Keratinocyte (primary cell): ENCODE data around the gene TTC31.

Experiments
- EZH2 ChIP-seq: IDR thresholded peaks from one replicate; pipeline ENCODE4 v1.6.1; 2012; ENCODE audit warnings: inconsistent platforms, mild to moderate bottlenecking, low read length, moderate library complexity
- TF ChIP-seq, protein P1 (sequence below), 3 experiments: IDR thresholded peaks in 1 of 3; conservative IDR thresholded peaks in 1 of 3; optimal IDR thresholded peaks in 1 of 3; 2 replicates in 2 of 3; 3 replicates in 1 of 3; pipeline versions ENCODE3 to v1.5.1; 2011; ENCODE audit warnings: low read length in 3 of 3, mild to moderate bottlenecking in 3 of 3, moderate library complexity in 2 of 3, control low read depth in 1 of 3, inconsistent platforms in 1 of 3; ENCODE audit not compliant: insufficient read depth in 2 of 3; ENCODE audit errors: extremely low read depth in 1 of 3

DNA sequence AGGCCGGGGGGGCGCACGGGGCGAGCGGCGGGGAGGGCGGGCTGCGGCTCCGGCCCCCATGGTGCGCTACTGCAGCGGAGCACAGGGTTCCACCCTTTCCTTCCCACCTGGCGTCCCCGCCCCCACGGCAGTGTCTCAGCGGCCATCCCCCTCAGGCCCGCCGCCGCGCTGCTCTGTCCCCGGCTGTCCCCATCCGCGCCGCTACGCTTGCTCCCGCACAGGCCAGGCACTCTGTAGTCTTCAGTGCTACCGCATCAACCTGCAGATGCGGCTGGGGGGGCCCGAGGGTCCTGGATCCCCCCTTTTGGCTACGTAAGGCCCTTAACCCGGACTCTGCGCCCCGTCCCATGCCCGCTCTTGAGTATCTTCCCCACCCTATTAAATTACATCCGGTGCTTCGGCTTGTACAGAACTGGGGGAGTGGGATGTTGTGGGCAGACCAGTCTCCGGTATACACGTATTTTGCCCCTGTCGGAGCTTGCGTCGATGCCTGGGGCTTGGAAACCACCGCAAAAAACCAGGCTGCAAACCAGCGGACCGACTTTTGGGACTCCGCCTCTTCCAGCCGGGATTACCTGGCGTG is 25.2 kb upstream of the TTC31 start:
- TF ChIP-seq EZH2, result no peak
- TF ChIP-seq, protein P1, sequence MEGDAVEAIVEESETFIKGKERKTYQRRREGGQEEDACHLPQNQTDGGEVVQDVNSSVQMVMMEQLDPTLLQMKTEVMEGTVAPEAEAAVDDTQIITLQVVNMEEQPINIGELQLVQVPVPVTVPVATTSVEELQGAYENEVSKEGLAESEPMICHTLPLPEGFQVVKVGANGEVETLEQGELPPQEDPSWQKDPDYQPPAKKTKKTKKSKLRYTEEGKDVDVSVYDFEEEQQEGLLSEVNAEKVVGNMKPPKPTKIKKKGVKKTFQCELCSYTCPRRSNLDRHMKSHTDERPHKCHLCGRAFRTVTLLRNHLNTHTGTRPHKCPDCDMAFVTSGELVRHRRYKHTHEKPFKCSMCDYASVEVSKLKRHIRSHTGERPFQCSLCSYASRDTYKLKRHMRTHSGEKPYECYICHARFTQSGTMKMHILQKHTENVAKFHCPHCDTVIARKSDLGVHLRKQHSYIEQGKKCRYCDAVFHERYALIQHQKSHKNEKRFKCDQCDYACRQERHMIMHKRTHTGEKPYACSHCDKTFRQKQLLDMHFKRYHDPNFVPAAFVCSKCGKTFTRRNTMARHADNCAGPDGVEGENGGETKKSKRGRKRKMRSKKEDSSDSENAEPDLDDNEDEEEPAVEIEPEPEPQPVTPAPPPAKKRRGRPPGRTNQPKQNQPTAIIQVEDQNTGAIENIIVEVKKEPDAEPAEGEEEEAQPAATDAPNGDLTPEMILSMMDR (optimal IDR thresholded peaks at IDR 0.05 in 1 of 3, IDR thresholded peaks at IDR 0.05 in 1 of 3, conservative IDR thresholded peaks at IDR 0.05 in 1 of 3; ENCODE audit: extremely low read depth in 1 of 3, insufficient read depth in 2 of 3, low read length in 3 of 3), result no peak
